ENCODE data around the gene BCL10. TPM values are rescaled to one million over a fixed set of nuclear protein-coding genes. Genes with fewer than 3 reads are reported as not detected.

Gene BCL10
- total RNA-seq, 1 experiment from 2014 or later, result 24.2 TPM

DNA sequence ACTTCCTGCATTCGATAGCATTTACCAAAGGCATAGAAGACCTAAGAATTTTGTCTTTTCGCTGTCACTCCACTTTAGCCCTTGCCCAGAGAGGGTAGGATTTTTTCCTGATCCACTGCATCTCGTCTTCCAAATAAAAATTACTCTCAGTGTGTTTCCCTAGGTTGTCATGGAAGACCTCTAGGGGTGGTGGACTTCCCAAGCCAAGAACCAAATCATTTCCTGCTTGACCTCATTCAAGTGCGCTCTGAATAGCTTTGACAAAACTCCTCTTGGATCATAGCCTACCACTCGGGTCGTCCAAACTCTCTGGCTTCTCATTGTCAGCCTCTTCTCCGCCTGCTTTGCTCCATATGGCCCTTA, 16.5 kb downstream of the BCL10 start:
- Mint-ChIP-seq H3K9me3 (peaks cover 37% of the 10 kb centered on the region), H3K36me3 (peaks cover 71% of the 10 kb centered on the region), H3K27ac (no peak overlapping the region), H3K4me3 (peak overlapping the region; percentile 95), H3K4me1 (peaks cover 23% of the 10 kb centered on the region), H3K27me3 (ENCODE audit: low read depth) (peaks cover 7% of the 10 kb centered on the region)
- ChIA-PET CTCF (interaction anchor here (0.6 to 3.2 kb wide), 79 partner anchors 9 to 606 kb away, joined by 3 to 83 read pairs (median 4); partner anchors contain the start of genes BCL10, MCOLN3, SYDE2 and ZNHIT6), POLR2A (interaction anchor here (0.8 to 2.3 kb wide), 3 partner anchors 16 to 60 kb away, joined by 3 to 15 read pairs (median 6); partner anchors contain the start of gene BCL10)
- TF ChIP-seq JUN (CRISPR knock-in tag; IDR thresholded peaks at IDR 0.05) (no peak), GABPB1 (CRISPR knock-in tag; IDR thresholded peaks at IDR 0.05) (no peak), ZNF416 (CRISPR knock-in tag; IDR thresholded peaks at IDR 0.05) (no peak), ZNF121 (CRISPR knock-in tag; IDR thresholded peaks at IDR 0.05) (no peak), OVOL2 (CRISPR knock-in tag; IDR thresholded peaks at IDR 0.05; ENCODE audit: borderline replicate concordance) (no peak), RELA (CRISPR knock-in tag; IDR thresholded peaks at IDR 0.05; ENCODE audit: borderline replicate concordance) (no peak), GTF2I (CRISPR knock-in tag; conservative IDR thresholded peaks at IDR 0.05) (no peak), ELF4 (CRISPR knock-in tag; IDR thresholded peaks at IDR 0.05; ENCODE audit: low read depth) (no peak), CREM (CRISPR knock-in tag; IDR thresholded peaks at IDR 0.05) (no peak), MXD4 (CRISPR knock-in tag; IDR thresholded peaks at IDR 0.05; ENCODE audit: borderline replicate concordance) (no peak), TEAD1 (CRISPR knock-in tag; IDR thresholded peaks at IDR 0.05) (no peak), SMAD4 (CRISPR knock-in tag; IDR thresholded peaks at IDR 0.05) (no peak), KAT7 (CRISPR knock-in tag; IDR thresholded peaks at IDR 0.05; ENCODE audit: borderline replicate concordance) (no peak), ATF1 (CRISPR knock-in tag; IDR thresholded peaks at IDR 0.05) (no peak), JAZF1 (CRISPR knock-in tag; IDR thresholded peaks at IDR 0.05) (no peak)
- TF ChIP-seq, protein P1, sequence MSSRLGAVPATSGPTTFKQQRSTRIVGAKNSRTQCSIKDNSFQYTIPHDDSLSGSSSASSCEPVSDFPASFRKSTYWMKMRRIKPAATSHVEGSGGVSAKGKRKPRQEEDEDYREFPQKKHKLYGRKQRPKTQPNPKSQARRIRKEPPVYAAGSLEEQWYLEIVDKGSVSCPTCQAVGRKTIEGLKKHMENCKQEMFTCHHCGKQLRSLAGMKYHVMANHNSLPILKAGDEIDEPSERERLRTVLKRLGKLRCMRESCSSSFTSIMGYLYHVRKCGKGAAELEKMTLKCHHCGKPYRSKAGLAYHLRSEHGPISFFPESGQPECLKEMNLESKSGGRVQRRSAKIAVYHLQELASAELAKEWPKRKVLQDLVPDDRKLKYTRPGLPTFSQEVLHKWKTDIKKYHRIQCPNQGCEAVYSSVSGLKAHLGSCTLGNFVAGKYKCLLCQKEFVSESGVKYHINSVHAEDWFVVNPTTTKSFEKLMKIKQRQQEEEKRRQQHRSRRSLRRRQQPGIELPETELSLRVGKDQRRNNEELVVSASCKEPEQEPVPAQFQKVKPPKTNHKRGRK (CRISPR knock-in tag; IDR thresholded peaks at IDR 0.05; ENCODE audit: borderline replicate concordance), result no peak
- TF ChIP-seq, protein P2, sequence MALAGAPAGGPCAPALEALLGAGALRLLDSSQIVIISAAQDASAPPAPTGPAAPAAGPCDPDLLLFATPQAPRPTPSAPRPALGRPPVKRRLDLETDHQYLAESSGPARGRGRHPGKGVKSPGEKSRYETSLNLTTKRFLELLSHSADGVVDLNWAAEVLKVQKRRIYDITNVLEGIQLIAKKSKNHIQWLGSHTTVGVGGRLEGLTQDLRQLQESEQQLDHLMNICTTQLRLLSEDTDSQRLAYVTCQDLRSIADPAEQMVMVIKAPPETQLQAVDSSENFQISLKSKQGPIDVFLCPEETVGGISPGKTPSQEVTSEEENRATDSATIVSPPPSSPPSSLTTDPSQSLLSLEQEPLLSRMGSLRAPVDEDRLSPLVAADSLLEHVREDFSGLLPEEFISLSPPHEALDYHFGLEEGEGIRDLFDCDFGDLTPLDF (CRISPR knock-in tag; IDR thresholded peaks at IDR 0.05), result no peak
- TF ChIP-seq, protein P3, sequence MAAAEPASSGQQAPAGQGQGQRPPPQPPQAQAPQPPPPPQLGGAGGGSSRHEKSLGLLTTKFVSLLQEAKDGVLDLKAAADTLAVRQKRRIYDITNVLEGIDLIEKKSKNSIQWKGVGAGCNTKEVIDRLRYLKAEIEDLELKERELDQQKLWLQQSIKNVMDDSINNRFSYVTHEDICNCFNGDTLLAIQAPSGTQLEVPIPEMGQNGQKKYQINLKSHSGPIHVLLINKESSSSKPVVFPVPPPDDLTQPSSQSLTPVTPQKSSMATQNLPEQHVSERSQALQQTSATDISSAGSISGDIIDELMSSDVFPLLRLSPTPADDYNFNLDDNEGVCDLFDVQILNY (CRISPR knock-in tag; IDR thresholded peaks at IDR 0.05), result no peak
- TF ChIP-seq, protein P4, sequence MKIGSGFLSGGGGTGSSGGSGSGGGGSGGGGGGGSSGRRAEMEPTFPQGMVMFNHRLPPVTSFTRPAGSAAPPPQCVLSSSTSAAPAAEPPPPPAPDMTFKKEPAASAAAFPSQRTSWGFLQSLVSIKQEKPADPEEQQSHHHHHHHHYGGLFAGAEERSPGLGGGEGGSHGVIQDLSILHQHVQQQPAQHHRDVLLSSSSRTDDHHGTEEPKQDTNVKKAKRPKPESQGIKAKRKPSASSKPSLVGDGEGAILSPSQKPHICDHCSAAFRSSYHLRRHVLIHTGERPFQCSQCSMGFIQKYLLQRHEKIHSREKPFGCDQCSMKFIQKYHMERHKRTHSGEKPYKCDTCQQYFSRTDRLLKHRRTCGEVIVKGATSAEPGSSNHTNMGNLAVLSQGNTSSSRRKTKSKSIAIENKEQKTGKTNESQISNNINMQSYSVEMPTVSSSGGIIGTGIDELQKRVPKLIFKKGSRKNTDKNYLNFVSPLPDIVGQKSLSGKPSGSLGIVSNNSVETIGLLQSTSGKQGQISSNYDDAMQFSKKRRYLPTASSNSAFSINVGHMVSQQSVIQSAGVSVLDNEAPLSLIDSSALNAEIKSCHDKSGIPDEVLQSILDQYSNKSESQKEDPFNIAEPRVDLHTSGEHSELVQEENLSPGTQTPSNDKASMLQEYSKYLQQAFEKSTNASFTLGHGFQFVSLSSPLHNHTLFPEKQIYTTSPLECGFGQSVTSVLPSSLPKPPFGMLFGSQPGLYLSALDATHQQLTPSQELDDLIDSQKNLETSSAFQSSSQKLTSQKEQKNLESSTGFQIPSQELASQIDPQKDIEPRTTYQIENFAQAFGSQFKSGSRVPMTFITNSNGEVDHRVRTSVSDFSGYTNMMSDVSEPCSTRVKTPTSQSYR (CRISPR knock-in tag; IDR thresholded peaks at IDR 0.05), result no peak
- DNase-seq (ENCODE audit: low spot score), result no peak
- peak; percentile 8 for ATAC-seq

DNA sequence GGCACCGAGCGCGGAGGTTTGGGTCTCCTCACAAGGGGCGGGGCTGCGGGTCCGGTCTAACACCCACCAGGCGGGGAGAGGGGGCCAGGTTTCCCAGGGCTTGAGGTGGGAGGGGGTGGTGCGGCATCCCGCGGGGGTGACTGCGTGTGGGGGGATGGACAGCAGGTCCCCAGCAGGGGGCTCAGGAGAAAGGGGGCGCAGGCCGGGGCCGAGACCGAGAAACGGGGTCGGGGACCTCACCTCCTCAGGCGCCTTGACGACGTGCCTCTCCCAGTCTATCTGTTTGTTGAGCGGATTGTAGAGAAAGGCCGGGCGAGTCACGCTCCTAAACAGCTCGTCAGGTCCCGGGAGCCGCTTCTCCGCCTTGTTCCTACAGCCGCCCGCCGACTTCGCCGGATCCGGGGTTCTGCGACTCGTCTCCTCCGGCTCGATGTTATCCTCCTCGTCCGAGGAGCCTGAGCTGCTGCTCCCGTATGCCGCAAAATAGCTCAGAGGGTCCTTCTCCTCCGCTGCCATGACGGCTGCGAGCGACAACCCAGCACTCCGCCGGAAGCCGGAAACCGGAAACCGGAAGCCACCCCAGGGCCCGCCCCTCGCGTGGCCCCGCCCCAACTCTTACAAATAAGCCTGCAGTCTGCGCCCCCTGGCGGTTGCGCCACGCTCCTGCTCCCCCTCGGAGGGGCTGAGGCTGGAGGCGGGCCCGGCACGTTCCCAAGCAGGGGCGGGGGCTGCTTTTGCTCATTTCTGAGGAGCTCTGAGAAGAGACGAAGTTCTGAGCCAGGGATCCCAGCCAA, 17.1 kb downstream of the BCL10 start, which contains the start of gene C1orf52:
Gene C1orf52 (minus strand): TSS at position 545 of the 794 bp plus-strand sequence. CDS start 29 bp downstream, at position 516.
- ChIA-PET POLR2A (interaction anchor here (0.7 to 2.3 kb wide), 6 partner anchors 17 to 322 kb away, joined by 3 to 15 read pairs (median 4); partner anchors contain the start of gene BCL10), CTCF (interaction anchor here (0.6 to 3.2 kb wide), 83 partner anchors 9 to 606 kb away, joined by 3 to 83 read pairs (median 4); partner anchors contain the start of genes BCL10, CCN1, MCOLN3 and SYDE2)
- Mint-ChIP-seq H3K4me1 (peaks cover 23% of the 10 kb centered on the region), H3K4me3 (peak within 1 kb of the TSS; percentile 95), H3K27ac (peak within 1 kb of the TSS; percentile 84), H3K9me3 (peaks cover 35% of the 10 kb centered on the region), H3K36me3 (peaks cover 67% of the 10 kb centered on the region), H3K27me3 (ENCODE audit: low read depth) (peaks cover 7% of the 10 kb centered on the region)
- peak; percentile 99 for DNase-seq (ENCODE audit: low spot score)
- peak; percentile 96 for ATAC-seq
- no peak for TF ChIP-seq GRHL2 (CRISPR knock-in tag; IDR thresholded peaks at IDR 0.05; ENCODE audit: insufficient replicate concordance, severe bottlenecking)
- peak; percentile 25; the same call in 1 of the 2 replicates for TF ChIP-seq CREM (CRISPR knock-in tag; IDR thresholded peaks at IDR 0.05)
- TF ChIP-seq SP1 (CRISPR knock-in tag; conservative IDR thresholded peaks at IDR 0.05), result peak; percentile 97
- no peak for TF ChIP-seq JUN (CRISPR knock-in tag; IDR thresholded peaks at IDR 0.05)
- TF ChIP-seq JAZF1 (CRISPR knock-in tag; IDR thresholded peaks at IDR 0.05), result no peak
- TF ChIP-seq RORB (CRISPR knock-in tag; IDR thresholded peaks at IDR 0.05), result no peak
- TF ChIP-seq, protein P5, sequence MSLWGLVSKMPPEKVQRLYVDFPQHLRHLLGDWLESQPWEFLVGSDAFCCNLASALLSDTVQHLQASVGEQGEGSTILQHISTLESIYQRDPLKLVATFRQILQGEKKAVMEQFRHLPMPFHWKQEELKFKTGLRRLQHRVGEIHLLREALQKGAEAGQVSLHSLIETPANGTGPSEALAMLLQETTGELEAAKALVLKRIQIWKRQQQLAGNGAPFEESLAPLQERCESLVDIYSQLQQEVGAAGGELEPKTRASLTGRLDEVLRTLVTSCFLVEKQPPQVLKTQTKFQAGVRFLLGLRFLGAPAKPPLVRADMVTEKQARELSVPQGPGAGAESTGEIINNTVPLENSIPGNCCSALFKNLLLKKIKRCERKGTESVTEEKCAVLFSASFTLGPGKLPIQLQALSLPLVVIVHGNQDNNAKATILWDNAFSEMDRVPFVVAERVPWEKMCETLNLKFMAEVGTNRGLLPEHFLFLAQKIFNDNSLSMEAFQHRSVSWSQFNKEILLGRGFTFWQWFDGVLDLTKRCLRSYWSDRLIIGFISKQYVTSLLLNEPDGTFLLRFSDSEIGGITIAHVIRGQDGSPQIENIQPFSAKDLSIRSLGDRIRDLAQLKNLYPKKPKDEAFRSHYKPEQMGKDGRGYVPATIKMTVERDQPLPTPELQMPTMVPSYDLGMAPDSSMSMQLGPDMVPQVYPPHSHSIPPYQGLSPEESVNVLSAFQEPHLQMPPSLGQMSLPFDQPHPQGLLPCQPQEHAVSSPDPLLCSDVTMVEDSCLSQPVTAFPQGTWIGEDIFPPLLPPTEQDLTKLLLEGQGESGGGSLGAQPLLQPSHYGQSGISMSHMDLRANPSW (CRISPR knock-in tag; conservative IDR thresholded peaks at IDR 0.05; ENCODE audit: low read depth), result no peak
- TF ChIP-seq GABPB1 (CRISPR knock-in tag; IDR thresholded peaks at IDR 0.05), result peak; percentile 38; the same call in 1 of the 2 replicates
- no peak for TF ChIP-seq ZNF263 (CRISPR knock-in tag; IDR thresholded peaks at IDR 0.05; ENCODE audit: low read depth)
- peak; percentile 62; the same call in 1 of the 2 replicates for TF ChIP-seq FOXK1 (CRISPR knock-in tag; IDR thresholded peaks at IDR 0.05)
- TF ChIP-seq FOXP1 (CRISPR knock-in tag; IDR thresholded peaks at IDR 0.05; ENCODE audit: borderline replicate concordance), result no peak

Measured in WTC11 (cell line).